ENCODE results near the gene EXOC2.

The EXOC2 gene

GRCh38 chr6:437037-437392 is 255.9 kb downstream of the EXOC2 start:
- no peak for FAIRE-seq

- FAIRE-seq: no peak
These were observed 256.5 kb downstream of the EXOC2 start for GRCh38 chr6:436308-437036.

GRCh38 chr6:435441-436307 is 257.3 kb downstream of the EXOC2 start:
- no peak for FAIRE-seq

Measured in A204.1 (cell line).